ENCODE results near the gene MYL10. TPM values are rescaled to one million over a fixed set of nuclear protein-coding genes. Genes with fewer than 3 reads are reported as not detected.

The MYL10 gene
- total RNA-seq = not detected in 2 replicates

GRCh38 chr7:101629171-101629570, at the start of gene MYL10:
TSS of gene MYL10 (minus strand) at chr7:101629296. CDS start at chr7:101629118, 178 bp downstream.
- H3K4me1 Mint-ChIP-seq (ENCODE audit: low read depth) = no peaks in the 10 kb centered on the region
- H3K27me3 Mint-ChIP-seq (ENCODE audit: insufficient read depth) = peaks cover 3% of the 10 kb centered on the region
- no peak within 1 kb of the TSS for H3K27ac Mint-ChIP-seq
- H3K4me3 Mint-ChIP-seq = no peak within 1 kb of the TSS
- intact Hi-C loops (cut with micrococcal nuclease) = no loop called here
- H3K9me3 Mint-ChIP-seq = no peaks in the 10 kb centered on the region
- no peak for DNase-seq (ENCODE audit: low spot score)
- H3K36me3 Mint-ChIP-seq (ENCODE audit: low read depth) = no peaks in the 10 kb centered on the region

DNA sequence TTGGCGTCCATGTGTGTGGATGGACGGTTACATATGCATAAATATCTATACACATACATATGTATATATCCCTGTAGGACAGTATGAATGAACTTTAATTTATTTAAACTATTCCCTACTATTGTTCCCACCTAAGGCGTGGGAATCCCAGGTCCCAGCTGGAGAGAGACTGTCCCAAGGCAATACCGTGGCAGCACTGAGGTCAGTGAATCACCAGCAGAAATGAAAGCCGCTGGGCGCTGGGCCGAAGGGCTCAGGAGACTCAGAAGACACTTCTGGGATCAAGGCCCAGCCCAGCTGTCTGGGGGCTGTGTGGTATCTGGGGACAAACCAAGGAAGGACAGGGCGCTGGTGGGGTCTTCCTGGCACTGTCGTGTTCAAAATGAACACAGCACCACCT, 49.6 kb upstream of the MYL10 start:
- H3K27ac Mint-ChIP-seq = no peak overlapping the region
- H3K36me3 Mint-ChIP-seq (ENCODE audit: low read depth) = no peaks in the 10 kb centered on the region
- no peak overlapping the region for H3K4me3 Mint-ChIP-seq
- no peaks in the 10 kb centered on the region for H3K4me1 Mint-ChIP-seq (ENCODE audit: low read depth)
- intact Hi-C loops (cut with micrococcal nuclease) = no loop called here
- no peak for DNase-seq (ENCODE audit: low spot score)
- no peaks in the 10 kb centered on the region for H3K27me3 Mint-ChIP-seq (ENCODE audit: insufficient read depth)
- H3K9me3 Mint-ChIP-seq = no peaks in the 10 kb centered on the region

- H3K4me1 Mint-ChIP-seq (ENCODE audit: low read depth) = no peaks in the 10 kb centered on the region
- H3K4me3 Mint-ChIP-seq = no peak overlapping the region
- intact Hi-C loops (cut with micrococcal nuclease) = no loop called here
- no peak for DNase-seq (ENCODE audit: low spot score)
- no peaks in the 10 kb centered on the region for H3K36me3 Mint-ChIP-seq (ENCODE audit: low read depth)
- H3K27me3 Mint-ChIP-seq (ENCODE audit: insufficient read depth) = no peaks in the 10 kb centered on the region
- no peaks in the 10 kb centered on the region for H3K9me3 Mint-ChIP-seq
- no peak overlapping the region for H3K27ac Mint-ChIP-seq
Measured at GRCh38 chr7:101677797-101678479, 48.8 kb upstream of the MYL10 start.

DNA sequence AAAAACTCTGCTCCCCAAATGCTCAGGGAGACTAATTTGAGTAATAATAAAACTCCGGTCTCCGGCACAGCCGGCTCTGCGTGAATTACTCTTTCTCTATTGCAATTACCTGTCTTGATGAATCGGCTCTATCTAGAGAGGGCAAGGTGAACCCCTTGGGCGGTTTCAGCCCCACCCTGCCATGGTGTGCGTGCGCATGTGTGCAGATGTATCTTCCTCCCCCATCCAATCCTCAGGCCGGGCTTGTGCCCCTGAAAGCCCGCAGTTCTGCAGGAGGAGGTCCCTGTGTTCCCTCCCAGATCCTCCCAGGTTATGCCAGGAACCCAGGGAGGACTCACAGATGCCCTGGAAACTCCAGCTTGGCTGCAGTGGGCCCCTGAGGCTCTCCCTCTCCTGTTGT, 48.3 kb upstream of the MYL10 start:
- intact Hi-C loops (cut with micrococcal nuclease) = no loop called here
- no peaks in the 10 kb centered on the region for H3K4me1 Mint-ChIP-seq (ENCODE audit: low read depth)
- no peak overlapping the region for H3K4me3 Mint-ChIP-seq

DNA sequence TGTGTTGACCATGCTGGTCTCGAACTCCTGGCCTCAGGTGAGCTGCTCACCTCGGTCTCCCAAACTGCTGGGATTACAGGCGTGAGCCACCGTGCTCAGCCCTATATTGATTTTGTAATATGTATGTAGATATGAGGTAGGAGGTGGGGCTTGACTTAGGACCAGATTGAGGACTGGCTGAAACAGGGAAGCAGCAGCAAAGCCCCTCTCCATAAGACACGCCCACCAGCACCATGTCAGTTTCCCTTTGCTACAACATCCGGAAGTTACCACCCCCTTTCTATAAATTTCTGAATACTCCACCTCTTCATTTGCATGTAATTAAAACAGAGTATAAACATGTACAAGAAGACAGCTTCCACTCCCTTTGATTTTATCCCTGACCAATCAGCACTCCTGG, 47.9 kb upstream of the MYL10 start:
- Mint-ChIP-seq H3K4me1 (ENCODE audit: low read depth) (no peaks in the 10 kb centered on the region), H3K36me3 (ENCODE audit: low read depth) (no peaks in the 10 kb centered on the region), H3K27ac (no peak overlapping the region), H3K27me3 (ENCODE audit: insufficient read depth) (no peaks in the 10 kb centered on the region), H3K4me3 (no peak overlapping the region), H3K9me3 (no peaks in the 10 kb centered on the region)
- intact Hi-C loops (cut with micrococcal nuclease) = no loop called here
- no peak for DNase-seq (ENCODE audit: low spot score)

More for the DNA sequence above, 48.3 kb upstream of the MYL10 start:
- Mint-ChIP-seq H3K36me3 (ENCODE audit: low read depth) (no peaks in the 10 kb centered on the region), H3K9me3 (no peaks in the 10 kb centered on the region), H3K27ac (no peak overlapping the region), H3K27me3 (ENCODE audit: insufficient read depth) (no peaks in the 10 kb centered on the region)
- DNase-seq (ENCODE audit: low spot score) = no peak

GRCh38 chr7:101676062-101676598, 47.0 kb upstream of the MYL10 start:
- H3K4me3 Mint-ChIP-seq = no peak overlapping the region
- intact Hi-C loops (cut with micrococcal nuclease) = no loop called here

GRCh38 chr7:101674439-101674838, 45.3 kb upstream of the MYL10 start:
- no peaks in the 10 kb centered on the region for H3K27me3 Mint-ChIP-seq (ENCODE audit: insufficient read depth)
- intact Hi-C loops (cut with micrococcal nuclease) = no loop called here
- DNase-seq (ENCODE audit: low spot score) = no peak
- no peak overlapping the region for H3K27ac Mint-ChIP-seq
- no peak overlapping the region for H3K4me3 Mint-ChIP-seq
- H3K9me3 Mint-ChIP-seq = no peaks in the 10 kb centered on the region
- no peaks in the 10 kb centered on the region for H3K4me1 Mint-ChIP-seq (ENCODE audit: low read depth)
- no peaks in the 10 kb centered on the region for H3K36me3 Mint-ChIP-seq (ENCODE audit: low read depth)

More at GRCh38 chr7:101676062-101676598, 47.0 kb upstream of the MYL10 start:
- Mint-ChIP-seq H3K27ac (no peak overlapping the region), H3K36me3 (ENCODE audit: low read depth) (no peaks in the 10 kb centered on the region), H3K4me1 (ENCODE audit: low read depth) (no peaks in the 10 kb centered on the region), H3K27me3 (ENCODE audit: insufficient read depth) (no peaks in the 10 kb centered on the region), H3K9me3 (no peaks in the 10 kb centered on the region)
- DNase-seq (ENCODE audit: low spot score) = no peak

DNA sequence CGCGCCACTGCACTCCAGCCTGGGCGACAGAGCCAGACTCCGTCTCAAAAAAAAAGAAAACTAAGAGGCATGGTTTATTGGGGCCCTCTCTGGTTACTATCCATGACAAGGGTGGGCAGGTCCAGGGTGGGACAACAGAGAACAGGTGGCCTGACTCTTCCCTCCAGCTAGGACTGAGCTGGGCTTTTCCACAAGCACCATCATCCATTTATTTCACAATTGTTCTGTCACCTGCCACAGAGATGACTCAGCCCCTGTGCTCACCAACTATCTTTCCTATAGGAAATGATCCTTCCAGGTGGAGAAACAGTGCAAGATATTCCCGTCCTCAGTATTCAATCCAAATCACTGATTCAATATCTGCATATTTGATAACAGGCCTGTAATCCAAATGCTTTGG, 44.9 kb upstream of the MYL10 start:
- intact Hi-C loops (cut with micrococcal nuclease) = no loop called here
- Mint-ChIP-seq H3K36me3 (ENCODE audit: low read depth) (no peaks in the 10 kb centered on the region), H3K27me3 (ENCODE audit: insufficient read depth) (no peaks in the 10 kb centered on the region), H3K27ac (no peak overlapping the region), H3K9me3 (no peaks in the 10 kb centered on the region), H3K4me3 (no peak overlapping the region), H3K4me1 (ENCODE audit: low read depth) (no peaks in the 10 kb centered on the region)
- no peak for DNase-seq (ENCODE audit: low spot score)

DNA sequence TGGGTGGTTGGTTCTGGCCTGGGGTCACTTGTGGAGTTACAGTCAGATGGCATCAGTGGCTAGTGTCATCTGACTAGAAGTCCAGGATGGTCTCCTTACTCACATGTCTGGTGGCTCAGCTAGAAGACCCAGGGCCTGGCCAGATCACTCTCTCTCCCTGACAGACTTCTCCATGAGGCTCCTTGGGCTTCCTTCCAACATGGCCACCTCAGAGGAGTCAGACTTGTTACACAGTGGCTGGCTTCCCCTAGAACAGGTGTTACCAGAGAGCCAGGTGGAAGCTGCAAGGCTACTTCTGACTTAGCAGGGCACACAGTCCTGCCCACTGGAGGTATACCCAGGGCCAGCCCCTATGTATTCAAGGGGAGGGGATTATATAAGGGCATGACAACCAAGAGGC, 44.2 kb upstream of the MYL10 start:
- Mint-ChIP-seq H3K36me3 (ENCODE audit: low read depth) (no peaks in the 10 kb centered on the region), H3K4me1 (ENCODE audit: low read depth) (no peaks in the 10 kb centered on the region), H3K4me3 (no peak overlapping the region), H3K27me3 (ENCODE audit: insufficient read depth) (no peaks in the 10 kb centered on the region), H3K9me3 (no peaks in the 10 kb centered on the region), H3K27ac (no peak overlapping the region)
- intact Hi-C loops (cut with micrococcal nuclease) = no loop called here
- DNase-seq (ENCODE audit: low spot score) = no peak

DNA sequence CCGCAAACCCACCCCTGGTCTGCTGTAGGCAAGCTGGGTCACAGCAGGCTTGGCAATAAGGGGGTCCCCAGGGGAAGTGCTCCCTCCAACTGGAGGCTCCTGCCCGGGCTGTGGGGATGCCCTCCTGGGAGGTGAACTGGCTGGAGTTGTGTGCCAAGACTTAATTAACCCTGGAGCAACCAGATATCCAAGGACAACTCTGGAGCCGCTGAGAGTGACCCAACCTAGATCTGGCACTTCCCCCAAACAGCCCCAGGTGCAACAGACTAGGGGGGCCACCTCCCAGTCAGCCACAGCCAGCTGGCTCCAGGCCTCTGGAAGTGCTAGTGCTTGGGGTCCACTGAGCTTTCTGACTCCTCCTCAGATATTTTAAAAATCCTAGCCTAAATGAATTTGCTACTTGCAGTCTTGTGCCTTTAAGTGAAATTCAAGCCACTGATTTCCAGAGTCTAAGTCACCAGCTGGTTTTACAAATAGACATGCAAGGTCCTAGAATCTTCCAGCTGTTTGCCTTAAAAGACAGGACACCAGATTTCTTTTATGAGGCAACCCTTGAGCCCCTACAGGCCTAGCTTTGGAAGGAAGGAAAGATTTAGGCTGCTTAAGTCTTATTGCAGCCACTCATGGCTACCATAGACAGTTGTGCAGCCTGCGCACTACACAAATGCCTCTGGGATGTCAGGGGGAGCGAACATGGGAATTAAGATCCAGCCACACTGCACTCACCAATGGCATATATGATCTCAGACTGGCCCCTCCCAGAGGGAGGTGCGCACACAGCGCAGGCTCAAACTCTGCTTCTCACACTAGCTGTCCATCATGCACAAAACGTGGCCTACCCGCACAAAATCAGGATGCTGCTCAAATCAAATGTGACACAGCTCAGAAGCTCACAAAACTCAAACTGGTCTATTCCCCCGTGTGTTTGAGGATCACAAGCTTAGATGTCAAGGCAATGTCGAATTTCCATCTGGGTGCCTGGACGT, 42.6 kb upstream of the MYL10 start:
- Mint-ChIP-seq H3K4me1 (ENCODE audit: low read depth) (no peaks in the 10 kb centered on the region), H3K27ac (no peak overlapping the region), H3K27me3 (ENCODE audit: insufficient read depth) (peaks cover 2% of the 10 kb centered on the region), H3K36me3 (ENCODE audit: low read depth) (no peaks in the 10 kb centered on the region), H3K9me3 (no peaks in the 10 kb centered on the region), H3K4me3 (no peak overlapping the region)
- intact Hi-C loops (cut with micrococcal nuclease) = no loop called here
- DNase-seq (ENCODE audit: low spot score) = no peak

GRCh38 chr7:101669307-101669706, 40.2 kb upstream of the MYL10 start:
- H3K4me1 Mint-ChIP-seq (ENCODE audit: low read depth) = no peaks in the 10 kb centered on the region
- H3K36me3 Mint-ChIP-seq (ENCODE audit: low read depth) = no peaks in the 10 kb centered on the region
- peaks cover 2% of the 10 kb centered on the region for H3K27me3 Mint-ChIP-seq (ENCODE audit: insufficient read depth)
- intact Hi-C loops (cut with micrococcal nuclease) = loop anchor here (1.0 kb wide), 2 partner anchors 567 to 603 kb away; no protein-coding TSS in a partner anchor
- H3K4me3 Mint-ChIP-seq = no peak overlapping the region
- DNase-seq (ENCODE audit: low spot score) = no peak
- no peaks in the 10 kb centered on the region for H3K9me3 Mint-ChIP-seq
- H3K27ac Mint-ChIP-seq = no peak overlapping the region

GRCh38 chr7:101668726-101669125, 39.6 kb upstream of the MYL10 start:
- H3K36me3 Mint-ChIP-seq (ENCODE audit: low read depth) = no peaks in the 10 kb centered on the region
- peaks cover 2% of the 10 kb centered on the region for H3K27me3 Mint-ChIP-seq (ENCODE audit: insufficient read depth)
- no peak overlapping the region for H3K4me3 Mint-ChIP-seq
- intact Hi-C loops (cut with micrococcal nuclease) = loop anchor here (1.0 kb wide), 2 partner anchors 568 to 604 kb away; no protein-coding TSS in a partner anchor
- no peak overlapping the region for H3K27ac Mint-ChIP-seq
- DNase-seq (ENCODE audit: low spot score) = no peak
- H3K9me3 Mint-ChIP-seq = peaks cover under 1% of the 10 kb centered on the region
- H3K4me1 Mint-ChIP-seq (ENCODE audit: low read depth) = no peaks in the 10 kb centered on the region

GRCh38 chr7:101667920-101668319, 38.8 kb upstream of the MYL10 start:
- Mint-ChIP-seq H3K27ac (no peak overlapping the region), H3K4me1 (ENCODE audit: low read depth) (no peaks in the 10 kb centered on the region), H3K36me3 (ENCODE audit: low read depth) (no peaks in the 10 kb centered on the region), H3K9me3 (peaks cover 7% of the 10 kb centered on the region), H3K4me3 (no peak overlapping the region), H3K27me3 (ENCODE audit: insufficient read depth) (peaks cover 2% of the 10 kb centered on the region)
- no peak for DNase-seq (ENCODE audit: low spot score)
- intact Hi-C loops (cut with micrococcal nuclease) = no loop called here
